Right hindlimb (tissue), 1 donor: Measurements from ENCODE around the gene TULP4.
"Not testable (repeated sequence)": the region's sequence is repeated elsewhere in the genome, so short reads cannot be mapped to it uniquely, and the experiment has no call there.

Experiments
- DNase-seq: peaks from one replicate; pipeline ENCODE4 v3.0.0-alpha.2; 2018

TULP4 gene

DNA sequence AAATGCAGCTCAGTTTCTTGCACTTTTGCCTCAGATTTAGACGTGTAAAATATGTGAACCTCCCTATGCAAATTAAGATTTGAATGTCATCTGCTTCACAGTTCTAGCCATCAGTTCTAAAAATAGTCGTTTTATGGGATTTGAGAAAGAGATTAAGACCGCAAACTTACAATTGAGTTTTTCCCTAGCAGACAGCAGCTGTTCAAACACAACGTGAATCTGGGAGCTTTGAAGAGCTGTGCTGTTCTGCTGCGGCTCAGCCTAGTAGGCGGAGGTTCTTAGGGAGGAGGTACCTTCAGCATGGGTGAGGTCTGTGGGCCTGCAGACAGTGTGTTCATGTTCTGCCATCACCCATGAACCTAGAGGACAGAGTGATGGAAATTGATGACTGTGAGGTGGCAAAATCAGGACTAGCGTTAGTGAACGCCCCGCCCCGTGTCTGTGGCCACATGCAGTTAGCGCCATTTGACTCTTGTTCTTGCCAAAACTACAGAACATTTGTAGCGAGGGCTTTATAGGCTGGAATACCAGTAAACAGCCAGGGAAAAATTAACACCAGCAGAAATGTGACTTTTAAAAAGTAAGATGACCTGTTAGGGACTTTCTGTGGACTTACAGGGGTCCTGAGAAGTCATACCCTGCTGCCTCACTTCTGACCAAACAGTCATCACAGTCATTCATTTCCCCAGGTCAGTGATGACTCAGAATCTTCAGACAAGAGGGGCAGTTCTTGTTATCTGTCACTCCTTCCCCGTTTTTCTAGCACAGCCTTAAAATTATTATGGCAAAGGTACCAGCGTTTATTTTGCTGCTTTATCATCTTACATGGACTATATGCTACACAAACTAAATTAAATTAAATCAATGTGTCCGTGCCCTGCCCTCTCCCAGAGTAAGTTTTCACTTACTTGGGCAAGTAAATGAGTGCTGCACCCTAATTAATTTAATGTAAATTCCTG, 163.4 kb downstream of the TULP4 start:
- DNase-seq = peak; percentile 33

DNA sequence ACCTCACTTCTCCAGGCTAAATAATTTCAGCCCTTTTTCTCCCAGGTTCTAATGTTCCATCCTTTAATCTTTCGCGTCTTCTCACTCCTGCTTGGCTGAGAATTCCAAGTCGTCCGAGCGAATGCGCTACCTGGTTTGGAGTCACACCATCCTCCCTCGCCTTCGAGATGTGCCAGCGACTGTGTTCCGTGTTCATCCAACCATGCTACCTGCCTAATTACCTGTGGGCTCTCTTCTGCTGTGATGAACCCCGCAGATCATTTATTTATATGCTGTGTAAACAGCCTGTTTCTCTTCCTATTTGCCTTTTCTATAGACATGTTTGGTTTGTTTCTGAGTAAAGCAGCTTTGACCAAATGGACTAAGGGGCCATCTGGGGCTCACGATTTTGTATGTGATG, 164.1 kb downstream of the TULP4 start:
- DNase-seq = no peak

DNA sequence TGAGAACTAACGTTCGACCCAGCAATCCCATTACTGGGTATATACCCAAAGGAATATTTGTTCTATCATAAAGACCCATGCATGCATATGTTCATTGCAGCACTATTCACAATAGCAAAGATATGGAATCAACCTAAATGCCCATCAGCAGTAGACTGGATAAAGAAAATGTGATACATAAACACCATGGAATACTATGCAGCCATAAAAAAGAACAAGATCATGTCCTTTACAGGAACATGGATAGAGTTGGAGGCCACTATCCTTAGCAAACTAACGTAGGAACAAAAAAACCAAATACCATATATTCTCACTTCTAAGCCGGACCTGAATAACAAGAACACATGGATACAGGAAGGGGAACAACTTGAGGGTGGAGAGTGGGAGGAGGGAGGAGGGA, 165.5 kb downstream of the TULP4 start:
- DNase-seq = not testable (repeated sequence)

DNA sequence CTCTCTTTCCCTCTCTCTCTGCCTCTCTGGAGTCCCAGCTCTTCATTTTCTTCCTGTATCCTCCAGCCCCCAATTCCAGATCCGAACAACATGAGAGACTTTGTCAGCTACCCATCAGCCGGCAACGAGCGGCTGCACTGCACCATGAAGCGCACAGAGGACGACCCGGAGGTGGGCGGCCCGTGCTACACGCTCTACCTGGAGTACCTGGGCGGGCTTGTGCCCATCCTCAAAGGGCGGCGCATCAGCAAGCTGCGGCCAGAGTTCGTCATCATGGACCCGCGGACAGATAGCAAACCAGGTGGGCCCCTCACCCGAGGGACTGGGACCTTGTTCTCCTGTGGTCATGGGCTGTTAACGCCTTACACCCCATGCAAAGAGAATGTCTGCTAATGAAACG, 168.7 kb downstream of the TULP4 start:
- no peak for DNase-seq

DNA sequence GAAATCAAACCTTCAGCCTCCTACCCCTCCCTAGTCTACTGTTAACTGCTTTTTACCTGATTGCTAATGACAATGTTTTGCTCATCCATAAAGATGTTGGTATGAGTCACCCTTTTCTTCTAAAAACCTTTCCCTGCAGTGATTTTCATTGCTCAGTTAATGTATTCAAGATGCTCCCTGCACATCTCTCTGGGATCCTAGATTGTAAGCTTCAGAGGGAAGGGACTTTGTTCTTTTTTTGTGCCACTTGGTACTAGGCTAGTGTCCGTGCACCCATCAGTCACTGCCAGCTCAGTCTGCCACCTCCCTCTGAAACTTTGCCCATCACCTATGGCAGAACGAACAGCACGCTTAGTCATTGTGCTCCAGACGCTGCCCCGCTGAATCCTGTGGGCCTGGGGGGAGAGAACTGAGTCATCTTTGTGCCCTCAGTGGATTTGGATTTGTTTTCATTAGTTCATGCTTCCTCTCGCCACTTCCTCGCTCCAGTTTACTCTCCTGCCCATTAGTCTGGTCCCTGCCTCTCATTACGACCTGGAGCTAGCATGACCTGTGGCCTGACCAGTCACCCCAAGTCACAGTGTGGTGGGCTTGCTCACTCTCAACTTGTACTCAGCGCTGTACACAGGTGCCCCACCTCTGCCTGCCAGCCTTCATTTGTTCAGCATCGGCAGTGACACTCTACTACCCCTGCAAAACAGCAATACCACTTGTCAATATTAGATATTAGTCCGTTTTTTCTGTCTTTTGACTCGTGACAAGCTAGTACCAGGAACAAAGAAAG, 169.6 kb downstream of the TULP4 start:
- DNase-seq = no peak

DNA sequence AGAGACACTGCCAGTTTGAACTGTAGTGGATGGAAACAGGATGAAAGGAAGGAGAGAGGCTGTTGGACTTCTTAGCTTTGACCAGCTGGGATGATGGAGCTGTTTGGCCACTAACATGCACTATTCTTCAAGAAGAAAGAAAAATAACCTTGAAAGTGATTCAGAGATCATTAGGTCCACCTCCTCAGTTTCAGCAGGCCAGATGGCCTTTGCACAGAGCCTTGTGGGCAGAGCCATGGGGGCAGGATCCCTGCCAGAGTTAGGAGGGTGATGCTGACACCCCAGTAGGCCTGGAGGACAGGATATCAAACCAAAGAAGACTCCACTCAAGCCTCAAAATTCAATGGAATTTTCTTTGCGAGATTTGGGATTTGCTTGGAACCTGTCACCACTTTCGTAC, 173.2 kb downstream of the TULP4 start:
- DNase-seq = no peak

DNA sequence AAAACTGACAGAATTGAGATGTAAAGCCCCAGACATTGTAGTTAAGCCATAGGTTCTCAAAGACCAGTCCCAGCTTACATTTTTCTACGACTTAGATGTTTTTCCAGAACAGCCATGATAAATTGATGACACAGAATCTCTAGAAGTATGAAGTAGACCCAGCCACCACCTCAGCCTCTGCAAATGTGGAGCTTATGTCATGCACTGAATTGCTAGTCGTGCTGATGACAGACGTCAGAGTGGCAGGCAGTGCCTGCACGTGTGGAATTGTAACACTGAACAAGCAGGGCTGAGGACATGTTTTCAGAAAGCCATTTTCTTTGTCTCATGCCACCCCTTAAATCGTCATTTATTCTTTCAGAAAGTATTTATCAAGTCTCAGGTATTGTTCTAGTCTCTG, 175.2 kb downstream of the TULP4 start:
- DNase-seq = no peak

DNA sequence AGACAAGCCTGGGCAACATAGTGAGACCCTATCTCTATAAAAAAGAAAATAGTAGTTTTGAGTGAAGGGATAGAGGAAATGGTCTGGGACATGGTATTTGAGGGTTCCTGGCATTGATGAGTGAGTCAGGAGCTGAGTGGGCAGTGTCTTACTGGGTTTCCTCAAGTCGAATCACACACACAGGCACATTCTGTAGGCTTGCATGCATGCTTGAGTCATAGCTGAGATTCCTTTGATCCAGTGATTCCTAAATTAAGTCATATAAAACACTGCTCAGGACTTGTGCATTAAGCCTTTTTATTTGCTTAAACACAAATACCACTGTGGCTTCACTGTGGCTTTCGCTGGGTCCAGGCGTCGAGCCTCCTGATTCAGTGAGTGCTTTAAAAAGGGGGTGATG, 175.8 kb downstream of the TULP4 start:
- DNase-seq = no peak

DNA sequence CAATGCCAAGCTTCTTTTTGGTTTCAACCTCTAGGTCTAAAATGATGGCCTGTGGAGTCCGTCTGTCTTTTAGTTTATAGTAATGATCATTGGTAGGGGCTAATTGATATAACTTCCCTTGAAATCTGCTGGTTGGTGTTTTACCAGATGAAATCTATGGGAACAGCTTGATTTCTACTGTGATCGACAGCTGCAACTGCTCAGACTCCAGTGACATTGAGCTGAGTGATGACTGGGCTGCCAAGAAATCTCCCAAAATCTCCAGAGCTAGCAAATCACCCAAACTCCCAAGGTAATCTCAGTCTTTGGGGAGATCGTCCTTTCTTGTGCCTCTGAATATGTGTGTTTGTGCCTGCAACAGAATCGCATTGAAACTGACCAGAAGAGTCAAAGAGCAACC, 177.2 kb downstream of the TULP4 start:
- DNase-seq = no peak

DNA sequence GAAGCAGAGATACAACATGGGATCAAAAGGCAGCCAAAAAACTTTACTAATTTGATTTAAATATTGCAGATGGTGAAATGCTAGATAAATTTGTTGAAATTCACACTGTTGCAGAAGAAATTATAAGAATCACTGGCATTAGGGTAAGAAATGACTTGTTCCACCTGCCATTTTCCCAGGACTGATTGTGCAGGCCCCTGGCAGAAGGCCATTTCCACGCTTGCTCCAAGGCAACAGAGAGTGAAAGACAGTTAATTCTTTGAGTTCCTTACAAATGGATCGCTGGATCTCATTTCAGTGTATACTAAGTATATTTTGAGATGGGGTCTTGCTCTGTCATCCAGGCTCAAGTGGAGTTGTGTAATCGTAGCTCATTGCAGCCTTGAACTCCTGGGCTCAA, 180.6 kb downstream of the TULP4 start:
- DNase-seq = no peak

DNA sequence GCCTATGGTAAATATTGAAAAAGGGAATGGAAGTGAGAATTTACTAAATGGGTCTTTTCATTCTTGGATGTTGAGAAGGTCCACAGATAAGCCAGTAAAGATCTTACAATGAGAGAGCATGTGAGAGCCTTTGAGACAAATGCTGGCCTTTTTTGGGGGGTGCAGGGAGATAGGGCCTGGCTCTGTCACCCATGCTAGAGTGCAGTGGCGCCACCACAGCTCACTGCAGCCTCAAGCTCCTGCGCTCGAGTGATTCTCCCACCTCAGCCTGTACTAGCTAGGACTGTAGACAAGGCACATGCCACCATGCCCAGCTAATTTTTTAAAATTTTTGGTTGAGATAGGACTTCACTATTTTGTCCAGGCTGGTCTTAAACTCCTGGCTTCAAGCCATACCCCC, 184.4 kb downstream of the TULP4 start:
- no peak for DNase-seq

DNA sequence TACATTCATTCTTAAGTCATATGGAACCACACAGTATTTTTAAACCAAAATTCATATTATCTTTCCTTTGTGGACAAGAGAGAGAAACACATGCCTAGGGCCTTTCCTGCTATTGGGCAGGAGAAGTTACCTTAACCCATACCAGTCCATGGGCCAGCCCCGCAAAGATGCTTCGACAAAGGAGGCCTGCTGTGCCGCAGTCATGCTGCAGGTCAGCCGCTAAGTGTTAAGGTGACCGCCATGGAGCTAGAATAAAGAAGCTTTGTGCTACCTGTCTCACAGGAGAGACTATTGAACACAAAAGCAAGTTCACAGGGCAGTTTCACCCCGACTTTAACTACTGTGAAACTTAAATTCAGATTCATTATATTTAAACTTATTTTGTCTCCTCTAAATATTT, 185.4 kb downstream of the TULP4 start:
- DNase-seq = no peak

DNA sequence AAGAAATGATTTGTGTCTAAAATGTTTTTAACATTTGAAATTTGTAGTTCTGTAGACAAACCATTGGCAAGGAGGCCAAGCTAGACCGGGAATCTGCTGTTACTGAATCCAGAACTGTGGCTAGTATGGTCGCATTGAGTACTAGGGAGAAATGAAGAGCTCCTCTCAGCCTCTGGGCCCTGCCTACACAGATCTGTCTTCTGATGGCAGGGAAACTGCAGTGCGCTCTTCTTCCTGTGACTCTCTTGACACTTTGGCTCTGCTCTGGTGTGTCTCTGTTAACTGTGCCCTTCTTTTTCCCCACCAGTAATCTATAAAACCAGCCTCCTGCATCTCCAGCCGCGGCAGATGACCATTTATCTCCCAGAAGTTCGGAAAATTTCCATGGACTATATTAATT, 186.1 kb downstream of the TULP4 start:
- DNase-seq = no peak

DNA sequence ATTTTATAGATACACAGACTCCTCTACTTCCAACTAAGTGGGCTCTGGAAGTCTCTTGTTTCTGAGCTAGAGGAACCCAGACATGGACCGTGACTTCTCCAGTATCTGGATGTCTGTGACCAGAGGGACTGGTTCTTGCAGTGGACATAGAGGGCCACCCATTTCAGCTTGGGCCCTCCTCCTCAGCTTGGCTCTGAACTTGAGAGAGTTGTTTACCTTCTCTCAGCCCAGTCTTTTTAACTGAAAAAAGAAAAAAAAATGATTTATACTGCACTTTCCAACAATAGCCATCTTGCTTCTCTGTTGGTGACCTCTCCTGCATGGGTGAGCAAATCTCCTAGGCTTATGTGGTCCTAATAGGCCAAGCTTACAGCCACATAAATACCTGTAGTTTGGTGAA, 187.3 kb downstream of the TULP4 start:
- DNase-seq = no peak

DNA sequence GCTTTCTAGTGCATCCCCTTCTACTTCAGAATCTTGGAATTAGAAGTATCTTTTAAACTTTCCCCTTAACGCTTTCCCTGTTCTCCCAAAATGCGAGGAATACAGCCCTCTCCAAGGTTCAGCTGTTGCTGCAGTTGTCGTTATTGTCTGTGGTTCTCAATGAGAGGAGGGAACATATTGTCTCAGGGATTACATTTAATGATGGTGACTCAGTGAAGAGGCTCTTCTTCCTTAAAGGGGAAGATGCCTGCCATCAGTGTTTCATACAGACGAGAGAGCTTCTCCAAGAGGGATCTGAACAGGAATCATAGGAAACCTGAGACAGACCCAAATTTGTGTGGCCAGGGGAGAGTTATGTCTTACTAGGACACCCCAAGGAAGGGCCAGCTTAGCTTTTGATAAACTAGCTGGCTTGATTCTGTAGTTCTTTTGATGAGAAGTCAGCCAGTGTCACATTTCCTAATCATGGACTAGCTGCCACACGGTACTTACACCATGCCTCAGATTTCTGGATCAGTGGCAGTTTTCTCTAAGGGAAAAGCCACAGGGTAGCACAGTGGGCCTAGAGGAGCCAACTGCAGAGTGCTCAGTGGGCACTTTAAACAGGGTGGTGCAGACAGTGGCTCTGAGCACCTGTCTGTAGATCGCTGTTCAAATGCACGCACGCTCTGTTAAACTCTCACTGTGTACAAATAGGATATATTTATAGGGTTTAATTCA, 187.9 kb downstream of the TULP4 start:
- no peak for DNase-seq

DNA sequence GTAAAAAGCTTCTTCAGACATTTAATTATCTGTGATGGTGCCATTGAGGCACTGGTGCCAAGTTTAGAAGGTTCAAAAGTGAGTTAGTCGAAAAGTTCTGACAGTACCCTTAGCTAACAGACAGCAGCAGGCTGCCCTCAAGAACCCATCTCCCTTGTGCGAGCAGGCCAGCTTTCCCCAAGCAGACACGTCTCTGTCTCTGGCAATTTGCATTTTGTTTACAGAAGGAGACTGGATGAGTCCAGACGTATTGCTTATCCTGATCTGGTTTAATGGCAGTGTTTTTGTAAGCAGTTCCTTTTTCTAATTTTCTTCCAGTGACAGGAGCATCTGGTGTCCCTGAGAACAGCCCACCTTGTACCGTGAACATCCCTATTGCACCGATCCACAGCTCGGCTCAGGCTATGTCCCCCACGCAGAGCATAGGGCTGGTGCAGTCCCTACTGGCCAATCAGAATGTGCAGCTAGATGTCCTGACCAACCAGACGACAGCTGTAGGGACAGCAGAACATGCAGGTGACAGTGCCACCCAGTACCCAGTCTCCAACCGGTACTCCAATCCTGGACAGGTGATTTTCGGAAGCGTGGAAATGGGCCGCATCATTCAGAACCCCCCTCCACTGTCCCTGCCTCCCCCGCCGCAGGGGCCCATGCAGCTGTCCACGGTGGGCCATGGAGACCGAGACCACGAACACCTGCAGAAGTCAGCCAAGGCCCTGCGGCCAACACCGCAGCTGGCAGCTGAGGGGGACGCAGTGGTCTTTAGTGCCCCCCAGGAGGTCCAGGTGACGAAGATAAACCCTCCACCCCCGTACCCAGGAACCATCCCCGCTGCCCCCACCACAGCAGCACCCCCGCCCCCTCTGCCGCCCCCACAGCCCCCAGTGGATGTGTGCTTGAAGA, 189.3 kb downstream of the TULP4 start:
- no peak for DNase-seq

DNA sequence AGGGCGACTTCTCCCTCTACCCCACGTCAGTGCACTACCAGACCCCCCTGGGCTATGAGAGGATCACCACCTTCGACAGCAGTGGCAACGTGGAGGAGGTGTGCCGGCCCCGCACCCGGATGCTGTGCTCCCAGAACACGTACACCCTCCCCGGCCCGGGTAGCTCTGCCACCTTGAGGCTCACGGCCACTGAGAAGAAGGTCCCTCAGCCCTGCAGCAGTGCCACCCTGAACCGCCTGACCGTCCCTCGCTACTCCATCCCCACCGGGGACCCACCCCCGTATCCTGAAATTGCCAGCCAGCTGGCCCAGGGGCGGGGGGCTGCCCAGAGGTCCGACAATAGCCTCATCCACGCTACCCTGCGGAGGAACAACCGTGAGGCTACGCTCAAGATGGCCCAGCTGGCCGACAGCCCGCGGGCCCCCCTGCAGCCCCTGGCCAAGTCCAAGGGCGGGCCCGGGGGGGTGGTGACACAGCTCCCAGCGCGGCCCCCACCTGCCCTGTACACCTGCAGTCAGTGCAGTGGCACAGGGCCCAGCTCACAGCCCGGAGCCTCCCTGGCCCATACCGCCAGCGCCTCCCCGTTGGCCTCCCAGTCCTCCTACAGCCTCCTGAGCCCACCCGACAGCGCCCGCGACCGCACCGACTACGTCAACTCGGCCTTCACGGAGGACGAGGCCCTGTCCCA, 190.1 kb downstream of the TULP4 start:
- DNase-seq = no peak

DNA sequence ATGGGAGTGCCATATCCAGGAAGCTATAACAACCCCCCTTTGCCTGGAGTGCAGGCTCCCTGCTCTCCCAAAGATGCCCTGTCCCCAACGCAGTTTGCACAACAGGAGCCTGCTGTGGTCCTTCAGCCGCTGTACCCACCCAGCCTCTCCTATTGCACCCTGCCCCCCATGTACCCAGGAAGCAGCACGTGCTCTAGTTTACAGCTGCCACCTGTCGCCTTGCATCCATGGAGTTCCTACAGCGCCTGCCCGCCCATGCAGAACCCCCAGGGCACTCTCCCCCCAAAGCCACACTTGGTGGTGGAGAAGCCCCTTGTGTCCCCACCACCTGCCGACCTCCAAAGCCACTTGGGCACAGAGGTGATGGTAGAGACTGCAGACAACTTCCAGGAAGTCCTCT, 191.0 kb downstream of the TULP4 start:
- no peak for DNase-seq

DNA sequence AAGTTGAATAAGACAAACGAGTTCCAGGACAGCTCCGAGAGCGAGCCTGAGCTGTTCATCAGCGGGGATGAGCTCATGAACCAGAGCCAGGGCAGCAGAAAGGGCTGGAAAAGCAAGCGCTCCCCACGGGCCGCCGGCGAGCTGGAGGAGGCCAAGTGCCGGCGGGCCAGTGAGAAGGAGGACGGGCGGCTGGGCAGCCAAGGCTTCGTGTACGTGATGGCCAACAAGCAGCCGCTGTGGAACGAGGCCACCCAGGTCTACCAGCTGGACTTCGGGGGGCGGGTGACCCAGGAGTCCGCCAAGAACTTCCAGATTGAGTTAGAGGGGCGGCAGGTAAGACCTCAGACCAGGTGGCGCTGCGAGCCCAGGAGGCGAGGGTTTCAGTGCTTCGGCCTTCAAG, 191.6 kb downstream of the TULP4 start:
- DNase-seq = no peak

DNA sequence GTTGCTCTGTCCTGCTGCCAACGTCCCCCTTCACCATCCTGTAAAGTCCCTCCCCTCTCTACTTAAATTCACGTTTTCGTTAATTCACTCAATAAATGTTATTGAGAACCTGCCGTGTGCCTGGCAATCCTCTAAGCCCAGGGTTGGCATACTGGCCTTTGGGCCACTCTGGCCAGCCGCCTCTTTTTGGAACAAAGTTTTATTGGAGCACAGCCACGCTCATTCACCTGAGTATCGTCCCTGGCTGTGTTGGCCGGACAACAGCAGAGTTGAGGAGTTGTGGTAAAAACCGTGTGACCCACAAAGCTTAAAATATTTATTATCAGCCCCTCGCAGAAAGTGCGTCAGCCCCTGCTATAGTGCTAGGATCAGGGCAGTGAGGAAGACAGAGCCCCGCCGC, 192.9 kb downstream of the TULP4 start:
- DNase-seq = no peak

DNA sequence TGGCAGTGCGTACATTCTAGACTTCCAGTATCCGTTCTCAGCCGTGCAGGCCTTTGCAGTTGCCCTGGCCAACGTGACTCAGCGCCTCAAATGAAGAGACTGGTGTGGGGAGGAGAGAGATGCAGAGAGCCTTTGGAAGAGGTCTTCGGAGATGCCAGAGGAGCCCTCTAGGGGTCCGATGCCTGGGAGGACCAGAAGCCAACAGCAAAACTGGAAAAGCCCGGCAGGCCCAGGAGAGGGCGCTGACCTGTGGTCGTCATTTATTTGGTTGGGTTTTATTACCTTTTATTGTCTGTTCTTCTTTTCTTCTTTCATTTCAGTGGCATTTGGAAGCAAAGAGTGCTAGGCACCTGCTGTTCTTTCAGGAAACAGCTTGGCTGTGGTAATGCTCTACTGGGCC, 194.3 kb downstream of the TULP4 start:
- DNase-seq = no peak

DNA sequence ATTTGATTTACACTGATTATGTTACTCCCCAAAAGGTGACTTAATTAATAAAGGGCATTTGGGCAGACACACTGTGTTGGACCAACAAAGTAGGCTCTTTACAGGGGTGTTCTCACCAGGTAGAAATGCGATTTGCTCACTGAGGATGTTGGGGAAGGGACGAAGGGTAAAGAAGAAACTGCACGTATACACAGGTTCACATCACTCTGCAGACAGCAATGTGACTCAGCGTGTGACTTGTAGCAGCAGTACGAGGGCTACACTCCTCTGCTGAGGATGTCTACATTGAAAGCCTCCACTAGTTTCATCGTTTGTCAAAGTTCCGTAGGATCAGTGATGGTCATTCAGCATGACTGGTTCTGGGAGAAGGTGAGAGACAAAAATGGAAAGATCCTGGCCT, 194.9 kb downstream of the TULP4 start:
- DNase-seq = no peak
